WERI-Rb-1 (cell line): ENCODE data around the gene YBEY.

Source experiments
- DNase-seq: peaks from one replicate; pipeline ENCODE4 v3.0.0-alpha.2; 2020
- H3K27ac ChIP-seq: fragments of 250-450 bp; sonication (Bioruptor Pico); 2 replicates; pipeline ENCODE4 v1.5.1; 2020; ENCODE audit warnings: mild to moderate bottlenecking, moderate library complexity
- H3K27me3 ChIP-seq: fragments of 250-450 bp; sonication (Bioruptor Pico); 2 replicates; pipeline ENCODE4 v1.5.1; 2021; ENCODE audit warnings: mild to moderate bottlenecking, low read depth, moderate library complexity; ENCODE audit not compliant: insufficient read depth, severe bottlenecking
- H3K36me3 ChIP-seq: fragments of 250-450 bp; sonication (Bioruptor Pico); 2 replicates; pipeline ENCODE4 v1.5.1; 2020; ENCODE audit warnings: mild to moderate bottlenecking, moderate library complexity
- H3K4me3 ChIP-seq: 2 replicates; pipeline ENCODE4 v1.5.1; 2011; ENCODE audit warnings: low read depth, mild to moderate bottlenecking, control low read depth, low read length
- H3K9me3 ChIP-seq: fragments of 250-450 bp; sonication (Bioruptor Pico); 2 replicates; pipeline ENCODE4 v1.5.1; 2021; ENCODE audit warnings: mild to moderate bottlenecking, moderate library complexity; ENCODE audit not compliant: severe bottlenecking
- CTCF ChIP-seq: IDR thresholded peaks from 2 replicates; pipeline ENCODE4 v1.5.1; 2011; ENCODE audit warnings: low read depth, mild to moderate bottlenecking, control low read depth, inconsistent platforms, low read length

Gene YBEY

GRCh38 chr21:46336603-46337002 lies 50.5 kb downstream of the YBEY start:
- Histone ChIP-seq H3K27ac (no peak overlapping the region), H3K4me3 (no peak overlapping the region), H3K9me3 (no peaks in the 10 kb centered on the region), H3K27me3 (no peaks in the 10 kb centered on the region), H3K36me3 (peaks cover 94% of the 10 kb centered on the region)
- no peak for DNase-seq
- TF ChIP-seq CTCF, result no peak

GRCh38 chr21:46340998-46341397 lies 54.9 kb downstream of the YBEY start:
- Histone ChIP-seq H3K36me3 (peaks cover 89% of the 10 kb centered on the region), H3K27me3 (no peaks in the 10 kb centered on the region), H3K9me3 (no peaks in the 10 kb centered on the region), H3K4me3 (no peak overlapping the region), H3K27ac (no peak overlapping the region)
- TF ChIP-seq CTCF, result no peak
- no peak for DNase-seq

- H3K27me3 ChIP-seq, result no peaks in the 10 kb centered on the region
- no peak overlapping the region for H3K4me3 ChIP-seq
- H3K9me3 ChIP-seq, result no peaks in the 10 kb centered on the region
- DNase-seq, result no peak
- H3K36me3 ChIP-seq, result peaks cover 89% of the 10 kb centered on the region
- TF ChIP-seq CTCF, result no peak
- no peak overlapping the region for H3K27ac ChIP-seq
Measured at GRCh38 chr21:46344219-46344915, 58.2 kb downstream of the YBEY start.

DNA sequence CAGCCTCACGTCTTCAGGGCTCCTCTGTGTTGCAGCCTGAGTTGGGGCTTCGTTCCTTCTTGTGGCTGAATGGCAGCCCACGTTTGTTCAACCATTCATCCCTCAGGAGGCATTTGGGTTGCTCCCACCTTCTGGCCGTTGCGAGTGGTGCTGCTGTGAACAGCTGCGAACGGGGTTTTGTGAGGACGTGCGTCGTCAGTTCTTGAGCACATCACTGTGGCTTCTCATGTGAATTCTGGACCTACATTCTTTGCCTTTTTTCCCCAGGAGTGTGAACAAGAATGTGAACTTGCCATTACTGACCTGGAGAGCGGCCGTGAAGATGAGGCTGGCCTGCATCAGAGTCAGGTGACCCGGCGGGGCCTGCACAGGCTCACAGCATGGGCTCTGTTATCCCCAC lies 59.7 kb downstream of the YBEY start:
- H3K36me3 ChIP-seq, result peaks cover 89% of the 10 kb centered on the region
- H3K27ac ChIP-seq, result no peak overlapping the region
- no peak overlapping the region for H3K4me3 ChIP-seq
- TF ChIP-seq CTCF, result no peak
- H3K9me3 ChIP-seq, result no peaks in the 10 kb centered on the region
- DNase-seq, result no peak
- no peaks in the 10 kb centered on the region for H3K27me3 ChIP-seq

GRCh38 chr21:46346296-46347202 lies 60.4 kb downstream of the YBEY start:
- Histone ChIP-seq H3K4me3 (no peak overlapping the region), H3K27ac (no peak overlapping the region), H3K36me3 (peaks cover 89% of the 10 kb centered on the region), H3K27me3 (no peaks in the 10 kb centered on the region), H3K9me3 (no peaks in the 10 kb centered on the region)
- TF ChIP-seq CTCF, result no peak
- DNase-seq, result no peak
